ENCODE results near the gene BMI1. TPM values are rescaled to one million over a fixed set of nuclear protein-coding genes. Genes with fewer than 3 reads are reported as not detected.

Gene BMI1
- total RNA-seq, 1 donor from 2014 or later, result 59.1 TPM

GRCh38 chr10:22368981-22369380, 48.1 kb downstream of the BMI1 start:
- Mint-ChIP-seq H3K27me3 (ENCODE audit: insufficient read depth, low read depth) (no peaks in the 10 kb centered on the region), H3K36me3 (no peaks in the 10 kb centered on the region), H3K9me3 (no peaks in the 10 kb centered on the region), H3K27ac (no peak overlapping the region), H3K4me3 (no peak overlapping the region), H3K4me1 (peaks cover 9% of the 10 kb centered on the region)
- H3K4me3 ChIP-seq, result no peak overlapping the region
- H3K4me2 ChIP-seq, result no peak overlapping the region
- no peaks in the 10 kb centered on the region for H3K36me3 ChIP-seq
- H2AFZ ChIP-seq (replicated peaks), result no peak overlapping the region
- H3K79me2 ChIP-seq (ENCODE audit: low read depth), result no peaks in the 10 kb centered on the region
- H3K9ac ChIP-seq, result no peak overlapping the region
- TF ChIP-seq CTCF (IDR thresholded peaks at IDR 0.05), result no peak
- no peak for TF ChIP-seq EZH2phosphoT487 (IDR thresholded peaks at IDR 0.05)
- TF ChIP-seq EZH2 (IDR thresholded peaks at IDR 0.05), result no peak
- DNase-seq (ENCODE audit: low spot score), result no peak
- no peaks in the 10 kb centered on the region for H3F3A ChIP-seq (ENCODE audit: low read depth)
- peaks cover 17% of the 10 kb centered on the region for H3K4me1 ChIP-seq
- H3K9me3 ChIP-seq (ENCODE audit: low read depth), result no peaks in the 10 kb centered on the region
- no peaks in the 10 kb centered on the region for H4K20me1 ChIP-seq (ENCODE audit: low read depth)
- no peak overlapping the region for H3K27ac ChIP-seq
- no peaks in the 10 kb centered on the region for H3K27me3 ChIP-seq

GRCh38 chr10:22369434-22370072, 48.7 kb downstream of the BMI1 start:
- Histone ChIP-seq H2AFZ (replicated peaks) (no peak overlapping the region), H3K9me3 (ENCODE audit: low read depth) (no peaks in the 10 kb centered on the region), H3K27me3 (no peaks in the 10 kb centered on the region), H3K36me3 (no peaks in the 10 kb centered on the region), H3K4me1 (peaks cover 17% of the 10 kb centered on the region), H3K79me2 (ENCODE audit: low read depth) (no peaks in the 10 kb centered on the region), H3K9ac (no peak overlapping the region), H3K4me2 (no peak overlapping the region), H3F3A (ENCODE audit: low read depth) (no peaks in the 10 kb centered on the region), H3K4me3 (no peak overlapping the region), H4K20me1 (ENCODE audit: low read depth) (no peaks in the 10 kb centered on the region), H3K27ac (no peak overlapping the region)
- Mint-ChIP-seq H3K27me3 (ENCODE audit: insufficient read depth, low read depth) (no peaks in the 10 kb centered on the region), H3K36me3 (no peaks in the 10 kb centered on the region), H3K4me3 (no peak overlapping the region), H3K27ac (no peak overlapping the region), H3K9me3 (no peaks in the 10 kb centered on the region), H3K4me1 (peaks cover 9% of the 10 kb centered on the region)
- no peak for DNase-seq (ENCODE audit: low spot score)
- TF ChIP-seq EZH2 (IDR thresholded peaks at IDR 0.05) (no peak), CTCF (IDR thresholded peaks at IDR 0.05) (no peak), EZH2phosphoT487 (IDR thresholded peaks at IDR 0.05) (no peak)

- no peak for DNase-seq (ENCODE audit: low spot score)
- H3K79me2 ChIP-seq (ENCODE audit: low read depth), result no peaks in the 10 kb centered on the region
- H3K27me3 ChIP-seq, result no peaks in the 10 kb centered on the region
- Mint-ChIP-seq H3K4me3 (no peak overlapping the region), H3K36me3 (no peaks in the 10 kb centered on the region), H3K9me3 (no peaks in the 10 kb centered on the region), H3K27ac (no peak overlapping the region), H3K27me3 (ENCODE audit: insufficient read depth, low read depth) (no peaks in the 10 kb centered on the region), H3K4me1 (peaks cover 9% of the 10 kb centered on the region)
- H2AFZ ChIP-seq (replicated peaks), result no peak overlapping the region
- TF ChIP-seq EZH2 (IDR thresholded peaks at IDR 0.05), result no peak
- no peaks in the 10 kb centered on the region for H3F3A ChIP-seq (ENCODE audit: low read depth)
- H3K36me3 ChIP-seq, result no peaks in the 10 kb centered on the region
- no peak overlapping the region for H3K4me2 ChIP-seq
- no peak overlapping the region for H3K4me3 ChIP-seq
- no peaks in the 10 kb centered on the region for H4K20me1 ChIP-seq (ENCODE audit: low read depth)
- peaks cover 17% of the 10 kb centered on the region for H3K4me1 ChIP-seq
- H3K9ac ChIP-seq, result no peak overlapping the region
- no peaks in the 10 kb centered on the region for H3K9me3 ChIP-seq (ENCODE audit: low read depth)
- no peak overlapping the region for H3K27ac ChIP-seq
Observed at GRCh38 chr10:22370320-22370719, 49.4 kb downstream of the BMI1 start.

- Mint-ChIP-seq H3K4me1 (no peaks in the 10 kb centered on the region), H3K27me3 (ENCODE audit: insufficient read depth, low read depth) (no peaks in the 10 kb centered on the region), H3K27ac (no peak overlapping the region), H3K36me3 (no peaks in the 10 kb centered on the region), H3K4me3 (no peak overlapping the region), H3K9me3 (no peaks in the 10 kb centered on the region)
- H3K36me3 ChIP-seq, result no peaks in the 10 kb centered on the region
- H3K4me2 ChIP-seq, result no peak overlapping the region
- no peak overlapping the region for H3K4me3 ChIP-seq
- no peaks in the 10 kb centered on the region for H3K79me2 ChIP-seq (ENCODE audit: low read depth)
- peaks cover 4% of the 10 kb centered on the region for H3K4me1 ChIP-seq
- H4K20me1 ChIP-seq (ENCODE audit: low read depth), result no peaks in the 10 kb centered on the region
- no peak for DNase-seq (ENCODE audit: low spot score)
- H2AFZ ChIP-seq (replicated peaks), result peak overlapping the region; percentile 40
- H3K27ac ChIP-seq, result no peak overlapping the region
- no peaks in the 10 kb centered on the region for H3K9me3 ChIP-seq (ENCODE audit: low read depth)
- H3K9ac ChIP-seq, result no peak overlapping the region
- no peaks in the 10 kb centered on the region for H3F3A ChIP-seq (ENCODE audit: low read depth)
- H3K27me3 ChIP-seq, result no peaks in the 10 kb centered on the region
- TF ChIP-seq EZH2 (IDR thresholded peaks at IDR 0.05), result no peak
- no peak for TF ChIP-seq CTCF (IDR thresholded peaks at IDR 0.05)
- no peak for TF ChIP-seq EZH2phosphoT487 (IDR thresholded peaks at IDR 0.05)
Observed at GRCh38 chr10:22372298-22372697, 51.4 kb downstream of the BMI1 start.
